Omental fat pad (tissue), 4 donors: ENCODE data around the gene SPECC1. TPM values are rescaled to one million over a fixed set of nuclear protein-coding genes. Genes with fewer than 3 reads are reported as not detected.

Source experiments
- ATAC-seq: fragments of 150-250 bp; one replicate; pipeline ENCODE4 v1.9.1; 2016; ENCODE audit warnings: mild to moderate bottlenecking, moderate library complexity; ENCODE audit not compliant: low FRiP score
- DNase-seq: peaks from one replicate; pipeline ENCODE4 v3.0.0-alpha.2; 2019; ENCODE audit warnings: low spot score
- total RNA-seq, 4 donors: library from RNA; depleted of rRNA; stranded (reverse); fragments of >200 nt; gene quantifications; one replicate each; pipeline ENCODE4 v1.1.0, GENCODE V29; 2016
- TF ChIP-seq, protein P1 (sequence below), 3 donors: fragments of 450-650 bp; IDR thresholded peaks; one replicate each; pipeline ENCODE4 v1.5.1; 2016 to 2017; ENCODE audit warnings: antibody characterized with exemption in 3 of 3, mild to moderate bottlenecking in 3 of 3, moderate library complexity in 2 of 3

SPECC1 gene
- total RNA-seq, 4 donors from 2014 or later = 34.2 to 114 (median 53.1) TPM

DNA sequence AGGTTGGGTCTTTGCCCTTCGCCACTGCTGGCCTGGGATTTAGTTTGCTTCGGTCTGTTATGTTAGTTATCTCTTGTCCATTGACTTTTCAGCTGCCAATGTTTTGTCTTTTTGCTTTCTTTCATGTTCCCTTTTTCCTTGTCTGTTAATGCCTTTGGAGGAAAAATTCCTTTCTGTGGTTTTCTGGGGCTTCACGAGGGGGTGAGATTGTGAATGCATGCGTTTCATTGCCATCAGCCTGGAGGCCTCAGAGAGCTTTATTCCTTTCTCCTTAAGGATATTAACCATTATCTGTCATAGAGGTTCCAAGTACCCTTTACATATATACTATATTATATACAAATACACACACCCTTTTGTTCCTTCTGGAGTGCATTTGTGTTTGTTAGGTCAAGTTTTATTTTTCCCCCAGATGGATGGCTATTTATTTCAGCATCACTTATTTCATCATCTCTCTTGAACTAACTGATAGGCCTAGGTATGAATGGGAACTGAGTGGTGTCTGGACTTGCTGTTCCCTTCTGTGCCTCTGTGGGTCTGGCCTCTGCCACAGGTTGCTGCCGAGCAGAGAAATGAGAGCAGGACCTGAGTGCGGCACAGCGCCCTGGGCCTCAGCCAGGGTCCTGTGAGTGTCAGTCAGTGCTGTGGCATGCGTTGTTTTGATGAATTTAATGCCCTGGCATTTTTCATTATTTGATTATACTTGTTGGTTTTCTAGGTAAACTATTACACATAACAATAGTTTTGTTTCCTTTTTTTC is 264.8 kb downstream of the SPECC1 start:
- DNase-seq = no peak
- TF ChIP-seq, protein P1, sequence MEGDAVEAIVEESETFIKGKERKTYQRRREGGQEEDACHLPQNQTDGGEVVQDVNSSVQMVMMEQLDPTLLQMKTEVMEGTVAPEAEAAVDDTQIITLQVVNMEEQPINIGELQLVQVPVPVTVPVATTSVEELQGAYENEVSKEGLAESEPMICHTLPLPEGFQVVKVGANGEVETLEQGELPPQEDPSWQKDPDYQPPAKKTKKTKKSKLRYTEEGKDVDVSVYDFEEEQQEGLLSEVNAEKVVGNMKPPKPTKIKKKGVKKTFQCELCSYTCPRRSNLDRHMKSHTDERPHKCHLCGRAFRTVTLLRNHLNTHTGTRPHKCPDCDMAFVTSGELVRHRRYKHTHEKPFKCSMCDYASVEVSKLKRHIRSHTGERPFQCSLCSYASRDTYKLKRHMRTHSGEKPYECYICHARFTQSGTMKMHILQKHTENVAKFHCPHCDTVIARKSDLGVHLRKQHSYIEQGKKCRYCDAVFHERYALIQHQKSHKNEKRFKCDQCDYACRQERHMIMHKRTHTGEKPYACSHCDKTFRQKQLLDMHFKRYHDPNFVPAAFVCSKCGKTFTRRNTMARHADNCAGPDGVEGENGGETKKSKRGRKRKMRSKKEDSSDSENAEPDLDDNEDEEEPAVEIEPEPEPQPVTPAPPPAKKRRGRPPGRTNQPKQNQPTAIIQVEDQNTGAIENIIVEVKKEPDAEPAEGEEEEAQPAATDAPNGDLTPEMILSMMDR (IDR thresholded peaks at IDR 0.05) = no peak
- no peak for ATAC-seq

DNA sequence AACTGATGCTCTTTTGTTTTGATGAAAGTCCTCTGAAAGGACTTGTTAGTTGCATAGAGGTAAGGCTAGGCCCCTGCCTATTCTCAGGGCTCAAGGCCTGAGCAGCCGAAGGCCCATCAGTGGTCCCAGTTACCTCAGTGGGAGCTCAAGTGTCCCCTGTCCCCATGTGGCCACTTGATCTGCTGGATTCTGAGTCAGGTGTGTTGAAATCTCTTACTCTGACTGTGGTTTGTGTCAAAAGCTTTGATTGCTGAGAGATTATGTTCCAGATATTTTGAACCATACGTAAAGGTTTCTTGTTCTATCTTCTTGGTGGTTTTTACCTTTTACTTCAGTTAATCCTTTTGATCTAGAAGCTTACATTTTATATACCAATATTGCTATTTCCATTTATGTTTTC is 266.5 kb downstream of the SPECC1 start:
- TF ChIP-seq, protein P1 (IDR thresholded peaks at IDR 0.05) = no peak
- ATAC-seq = no peak

DNA sequence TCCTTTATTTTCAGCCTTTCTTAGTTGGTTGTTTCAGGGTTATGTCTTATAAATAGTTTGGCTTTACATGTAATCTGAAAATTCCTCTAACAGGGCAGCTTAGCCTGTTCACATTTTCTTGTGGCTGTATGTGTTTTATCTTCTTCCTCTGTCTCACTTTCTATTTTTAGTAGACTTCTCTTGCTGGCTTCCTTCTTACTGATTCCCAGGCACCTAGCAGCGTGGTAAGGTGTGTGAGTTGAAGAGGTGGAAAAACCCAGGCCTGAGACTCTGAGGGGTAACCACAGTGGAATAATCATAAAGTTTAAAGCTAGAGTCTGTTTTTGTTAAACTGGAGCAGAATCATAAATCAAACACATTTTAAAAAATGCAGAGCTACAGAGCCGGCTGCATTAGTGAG is 267.3 kb downstream of the SPECC1 start:
- ATAC-seq (no peak), DNase-seq (no peak)
- TF ChIP-seq, protein P1 (IDR thresholded peaks at IDR 0.05) = no peak

More for the DNA sequence above, 266.5 kb downstream of the SPECC1 start:
- DNase-seq = no peak

DNA sequence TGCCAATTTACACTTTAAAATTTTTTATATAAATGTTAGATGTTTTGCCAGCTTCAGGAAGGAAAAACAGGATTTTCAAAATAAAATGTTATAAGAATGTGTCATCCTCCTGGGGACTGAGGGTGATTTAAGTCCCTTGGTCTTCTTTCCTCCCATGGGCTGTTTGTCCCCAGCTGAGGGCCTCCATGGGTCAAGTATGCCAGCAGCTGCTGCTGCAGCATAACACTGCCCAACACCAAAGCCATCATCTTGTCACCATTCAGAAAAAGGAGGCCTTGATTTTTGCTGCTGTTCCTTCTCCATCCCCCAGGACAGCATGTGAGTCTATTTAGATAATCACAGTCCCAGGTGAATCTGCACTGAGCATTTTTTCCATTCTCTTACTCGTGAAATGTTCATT is 269.6 kb downstream of the SPECC1 start:
- TF ChIP-seq, protein P1 (IDR thresholded peaks at IDR 0.05) = no peak
- ATAC-seq (no peak), DNase-seq (no peak)

DNA sequence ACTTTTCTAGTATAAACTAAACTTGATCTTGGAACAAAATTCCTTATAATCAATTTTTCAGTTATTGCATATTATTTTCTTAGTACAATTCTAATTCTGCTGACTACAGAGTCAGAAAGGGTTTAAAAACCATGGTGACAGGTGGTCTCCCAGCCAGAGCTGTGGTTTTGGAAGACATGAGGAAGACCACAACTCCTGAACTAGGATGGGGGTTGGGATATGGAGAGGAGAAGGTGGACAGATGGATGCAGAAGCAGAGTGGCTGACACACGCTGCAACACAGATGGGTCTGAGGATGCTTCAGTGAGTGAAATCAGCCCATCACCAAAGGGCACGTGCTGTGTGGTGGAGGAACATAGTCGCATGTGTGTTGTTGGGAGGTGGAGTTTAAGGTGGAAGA is 270.5 kb downstream of the SPECC1 start:
- no peak for DNase-seq
- TF ChIP-seq, protein P1 (IDR thresholded peaks at IDR 0.05) = no peak
- no peak for ATAC-seq

DNA sequence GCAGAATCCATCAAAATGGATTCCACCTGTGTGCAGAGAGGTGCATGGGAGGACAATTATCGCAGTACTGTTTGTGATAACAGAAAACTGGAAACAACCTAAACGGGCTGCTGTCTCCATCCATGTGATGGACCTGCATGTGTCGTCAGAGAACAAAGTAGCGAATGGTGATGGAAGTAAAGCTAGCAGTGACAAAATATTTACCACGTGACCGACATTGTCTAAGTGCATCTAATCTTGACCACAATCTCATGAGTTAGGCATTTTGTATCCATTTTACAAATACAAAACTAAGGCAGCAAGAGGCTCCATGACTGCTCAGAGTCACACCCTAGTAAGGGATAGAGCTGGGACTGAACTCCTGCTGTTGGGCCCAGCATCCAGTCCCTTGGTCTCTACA is 270.9 kb downstream of the SPECC1 start:
- DNase-seq (no peak), ATAC-seq (no peak)
- TF ChIP-seq, protein P1 (IDR thresholded peaks at IDR 0.05) = no peak

DNA sequence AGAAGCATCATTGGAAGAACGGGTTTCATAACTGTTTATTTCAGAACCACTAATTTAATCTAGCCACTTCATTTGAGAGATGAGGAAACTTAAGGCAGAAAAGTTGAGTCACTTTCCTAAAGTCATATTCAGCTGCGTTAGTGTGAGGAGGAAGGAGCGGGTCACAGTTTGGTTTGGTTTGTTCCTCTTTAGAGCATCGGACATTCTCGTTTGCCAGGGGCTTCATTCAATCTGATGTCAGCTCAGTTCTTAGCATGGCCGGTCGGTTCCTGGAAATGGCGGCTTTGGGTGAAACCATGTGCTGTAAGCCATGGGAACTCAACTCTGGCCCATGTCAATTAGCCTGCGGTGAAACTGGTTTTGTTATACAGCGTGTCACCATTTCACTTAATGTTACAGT is 271.7 kb downstream of the SPECC1 start:
- TF ChIP-seq, protein P1 (IDR thresholded peaks at IDR 0.05) = no peak
- no peak for ATAC-seq
- DNase-seq = no peak
